H9 (cell line): Measurements from ENCODE around the gene CFAP46. TPM values are rescaled to one million over a fixed set of nuclear protein-coding genes. Genes with fewer than 3 reads are reported as not detected.
A peak's percentile ranks its signal among the peaks of the same experiment; 100 is the strongest.

Experiments used
- DNase-seq: peaks from one replicate; pipeline ENCODE4 v3.0.0-alpha.2; 2017
- H2AFZ ChIP-seq: one replicate; pipeline ENCODE4 v1.6.1; 2013; ENCODE audit warnings: mild to moderate bottlenecking, low read length, control low read depth, moderate library complexity
- H2AK5ac ChIP-seq: 2 replicates; pipeline ENCODE4 v1.6.1; 2013; ENCODE audit warnings: low read length, control low read depth, mixed read lengths; ENCODE audit not compliant: insufficient read length
- H2BK120ac ChIP-seq: one replicate; pipeline ENCODE4 v1.6.1; 2013; ENCODE audit warnings: low read depth, mild to moderate bottlenecking, low read length, control low read depth, inconsistent platforms; ENCODE audit not compliant: poor library complexity, severe bottlenecking
- H2BK12ac ChIP-seq: 2 replicates; pipeline ENCODE4 v1.6.1; 2013; ENCODE audit warnings: low read length, control low read depth, mixed read lengths, low read depth; ENCODE audit not compliant: insufficient read length
- H2BK15ac ChIP-seq: 2 replicates; pipeline ENCODE4 v1.6.1; 2013; ENCODE audit warnings: low read depth, low read length, control low read depth
- H2BK20ac ChIP-seq: one replicate; pipeline ENCODE4 v1.6.1; 2013; ENCODE audit warnings: low read depth, mild to moderate bottlenecking, low read length, control low read depth, inconsistent platforms; ENCODE audit not compliant: poor library complexity, severe bottlenecking
- H2BK5ac ChIP-seq: 2 replicates; pipeline ENCODE4 v1.6.1; 2013; ENCODE audit warnings: low read length, control low read depth, mixed read lengths; ENCODE audit not compliant: insufficient read length
- H3K14ac ChIP-seq: 2 replicates; pipeline ENCODE4 v1.6.1; 2013; ENCODE audit warnings: low read length, control low read depth; ENCODE audit not compliant: insufficient read depth
- H3K18ac ChIP-seq: 2 replicates; pipeline ENCODE4 v1.6.1; 2013; ENCODE audit warnings: low read depth, mild to moderate bottlenecking, mixed read lengths, low read length, control low read depth; ENCODE audit not compliant: insufficient read length
- H3K23ac ChIP-seq: 2 replicates; pipeline ENCODE4 v1.6.1; 2013; ENCODE audit warnings: low read length, control low read depth, mixed read lengths, low read depth; ENCODE audit not compliant: insufficient read length
- H3K23me2 ChIP-seq: 2 replicates; pipeline ENCODE4 v1.6.1; 2013; ENCODE audit warnings: low read depth, mild to moderate bottlenecking, mixed read lengths, low read length, control low read depth; ENCODE audit not compliant: insufficient read length, poor library complexity, severe bottlenecking
- H3K27ac ChIP-seq: 2 replicates; pipeline ENCODE4 v1.5.1; 2013; ENCODE audit warnings: low read length, control low read depth, mixed read lengths, low read depth; ENCODE audit not compliant: insufficient read length
- H3K27me3 ChIP-seq: 2 replicates; pipeline ENCODE4 v1.6.1; 2013; ENCODE audit warnings: low read length, control low read depth, inconsistent platforms; ENCODE audit not compliant: insufficient read depth
- H3K4ac ChIP-seq: 2 replicates; pipeline ENCODE4 v1.6.1; 2013; ENCODE audit warnings: low read depth, mild to moderate bottlenecking, control low read depth, inconsistent platforms, low read length, moderate library complexity
- H3K4me1 ChIP-seq: 2 replicates; pipeline ENCODE4 v1.6.1; 2013; ENCODE audit warnings: low read length, control low read depth, inconsistent platforms; ENCODE audit not compliant: insufficient read depth
- H3K4me2 ChIP-seq: 2 replicates; pipeline ENCODE4 v1.6.1; 2013; ENCODE audit warnings: low read length, control low read depth, mixed read lengths; ENCODE audit not compliant: insufficient read length, insufficient read depth
- H3K56ac ChIP-seq: 2 replicates; pipeline ENCODE4 v1.6.1; 2013; ENCODE audit warnings: low read depth, mild to moderate bottlenecking, mixed read lengths, low read length, control low read depth; ENCODE audit not compliant: insufficient read length
- H3K79me1 ChIP-seq: 2 replicates; pipeline ENCODE4 v1.6.1; 2013; ENCODE audit warnings: low read depth, mild to moderate bottlenecking, moderate library complexity, low read length, control low read depth, inconsistent platforms; ENCODE audit not compliant: insufficient read depth, poor library complexity, severe bottlenecking
- H3K79me2 ChIP-seq: 2 replicates; pipeline ENCODE4 v1.6.1; 2013; ENCODE audit warnings: low read length, control low read depth, inconsistent platforms; ENCODE audit not compliant: insufficient read depth
- H3K9ac ChIP-seq: 2 replicates; pipeline ENCODE4 v1.6.1; 2013; ENCODE audit warnings: low read length, control low read depth, mixed read lengths; ENCODE audit not compliant: insufficient read length; ENCODE audit errors: extremely low read depth
- H3K9me3 ChIP-seq: one replicate; pipeline ENCODE4 v1.6.1; 2013; ENCODE audit warnings: low read depth, low read length, inconsistent platforms; ENCODE audit not compliant: control insufficient read depth
- H3T11ph ChIP-seq: one replicate; pipeline ENCODE4 v1.6.1; 2013; ENCODE audit warnings: mild to moderate bottlenecking, low read length, control low read depth, inconsistent platforms
- H4K20me1 ChIP-seq: one replicate; pipeline ENCODE4 v1.6.1; 2013; ENCODE audit not compliant: control insufficient read depth, insufficient read length, insufficient read depth
- H4K5ac ChIP-seq: 2 replicates; pipeline ENCODE4 v1.6.1; 2013; ENCODE audit warnings: low read depth, mild to moderate bottlenecking, mixed read lengths, low read length, control low read depth; ENCODE audit not compliant: insufficient read length
- H4K8ac ChIP-seq: replicated peaks from 2 replicates; pipeline ENCODE4 v1.6.1; 2013; ENCODE audit warnings: low read length, control low read depth, mixed read lengths, low read depth; ENCODE audit not compliant: insufficient read length
- H4K91ac ChIP-seq: 2 replicates; pipeline ENCODE4 v1.6.1; 2013; ENCODE audit warnings: low read depth, mild to moderate bottlenecking, moderate library complexity, mixed read lengths, low read length, control low read depth; ENCODE audit not compliant: insufficient read length
- H3K27ac Mint-ChIP-seq, 3 experiments: 2 replicates in 2 of 3; 3 replicates in 1 of 3; pipeline ENCODE4 v1.8.0; 2020 to 2021; ENCODE audit warnings: mixed read lengths in 3 of 3, mild to moderate bottlenecking in 1 of 3, moderate library complexity in 1 of 3
- H3K27me3 Mint-ChIP-seq: 2 replicates; pipeline ENCODE4 v1.8.0; 2021; ENCODE audit warnings: low read depth, mild to moderate bottlenecking, moderate library complexity, mixed read lengths
- H3K36me3 Mint-ChIP-seq, 3 experiments: 2 replicates in 2 of 3; 3 replicates in 1 of 3; pipeline ENCODE4 v1.8.0; 2020 to 2021; ENCODE audit warnings: low read depth in 3 of 3, mixed read lengths in 3 of 3; ENCODE audit not compliant: insufficient read depth in 1 of 3
- H3K4me1 Mint-ChIP-seq, 2 experiments: 2 replicates each; pipeline ENCODE4 v1.8.0; 2020; ENCODE audit warnings: mixed read lengths in 2 of 2
- H3K4me3 Mint-ChIP-seq, 2 experiments: 2 replicates in 1 of 2; 3 replicates in 1 of 2; pipeline ENCODE4 v1.8.0; 2020 to 2021; ENCODE audit warnings: mild to moderate bottlenecking in 2 of 2, mixed read lengths in 2 of 2, moderate library complexity in 1 of 2
- H3K9me3 Mint-ChIP-seq, 2 experiments: 2 replicates in 1 of 2; 3 replicates in 1 of 2; pipeline ENCODE4 v1.8.0; 2020; ENCODE audit warnings: mild to moderate bottlenecking in 2 of 2, mixed read lengths in 2 of 2, moderate library complexity in 1 of 2
- CTCF ChIP-seq: fragments of 200-600 bp; sonication (generic); conservative IDR thresholded peaks from 3 replicates; pipeline ENCODE4 v1.8.0; 2021; ENCODE audit warnings: antibody characterized with exemption, mild to moderate bottlenecking
- WGBS: extraction: QIAGEN DNeasy Blood & Tissue Kit; methylation state at CpG from one replicate; pipeline ENCODE4 v1.1.7; 2013; ENCODE audit warnings: missing lambda C conversion rate, low lambda C conversion rate, mixed read lengths; ENCODE audit not compliant: insufficient read length; ENCODE audit errors: extremely low coverage; 5-methylcytosine and 5-hydroxymethylcytosine counted together
- total RNA-seq: library from RNA; stranded (reverse); gene quantifications from 2 replicates; pipeline ENCODE4 v1.2.1, GENCODE V29; 2021

CFAP46 gene
- total RNA-seq, 1 experiment from 2014 or later: 3.1 TPM

GRCh38 chr10:132929953-132930548 lies 12.3 kb downstream of the CFAP46 start:
- Histone ChIP-seq H4K20me1 (no peaks in the 10 kb centered on the region), H3K4ac (no peak overlapping the region), H3K9me3 (no peaks in the 10 kb centered on the region), H2BK15ac (no peak overlapping the region), H3K14ac (no peak overlapping the region), H2BK12ac (no peak overlapping the region), H3K27ac (no peak overlapping the region), H3K23me2 (no peaks in the 10 kb centered on the region), H3K4me1 (no peaks in the 10 kb centered on the region), H2AK5ac (no peak overlapping the region), H3K79me1 (no peaks in the 10 kb centered on the region), H2BK120ac (no peak overlapping the region), H3T11ph (no peak overlapping the region), H4K8ac (no peak overlapping the region), H3K27me3 (no peaks in the 10 kb centered on the region), H2AFZ (no peak overlapping the region), H4K91ac (no peak overlapping the region), H3K18ac (no peak overlapping the region), H3K4me2 (no peak overlapping the region), H2BK20ac (no peak overlapping the region), H4K5ac (no peak overlapping the region), H3K9ac (no peak overlapping the region), H3K23ac (no peak overlapping the region), H3K56ac (no peak overlapping the region), H2BK5ac (no peak overlapping the region), H3K79me2 (no peaks in the 10 kb centered on the region)
- Mint-ChIP-seq H3K27me3 (no peaks in the 10 kb centered on the region; the same call in 1 of the 2 replicates), H3K9me3 (no peaks in the 10 kb centered on the region), H3K27ac (peak overlapping the region in 1 of 3 experiments; percentile 86; a peak in 1 of 7 replicates), H3K4me1 (peaks cover 3 to 5% of the 10 kb centered on the region in 2 experiments; a peak in 1 of 4 replicates), H3K36me3 (0 out of 7 replicates have a peak, but pooled peaks cover 0 to 2% (median 0%) of the 10 kb centered on the region in 3 experiments), H3K4me3 (no peak overlapping the region)
- WGBS: no CpG with 5 or more reads among the region's 10 CpGs
- no peak for TF ChIP-seq CTCF
- no peak for DNase-seq
